Esophagus (tissue), 2 donors: ENCODE measurements around the gene PSD. TPM values are rescaled to one million over a fixed set of nuclear protein-coding genes. Genes with fewer than 3 reads are reported as not detected.

Experiments
- H3K27ac ChIP-seq, 2 donors: one replicate each; pipeline ENCODE4 v1.5.1; 2013; ENCODE audit warnings: low read depth in 2 of 2, mild to moderate bottlenecking in 2 of 2, inconsistent platforms in 1 of 2, low read length in 1 of 2, moderate library complexity in 1 of 2
- H3K27me3 ChIP-seq, 2 donors: one replicate each; pipeline ENCODE4 v1.6.1; 2013; ENCODE audit warnings: low read length in 2 of 2, control low read depth in 1 of 2, mild to moderate bottlenecking in 1 of 2; ENCODE audit not compliant: insufficient read depth in 2 of 2, control insufficient read depth in 1 of 2
- H3K36me3 ChIP-seq, 2 donors: one replicate each; pipeline ENCODE4 v1.6.1; 2013; ENCODE audit warnings: low read length in 1 of 2; ENCODE audit not compliant: control insufficient read depth in 2 of 2, insufficient read depth in 2 of 2
- H3K4me1 ChIP-seq, 2 donors: one replicate each; pipeline ENCODE4 v1.6.1; 2013; ENCODE audit warnings: low read length in 1 of 2; ENCODE audit not compliant: control insufficient read depth in 2 of 2, insufficient read depth in 2 of 2
- H3K4me3 ChIP-seq, 2 donors: one replicate each; pipeline ENCODE4 v1.5.1; 2013; ENCODE audit warnings: low read length in 2 of 2, mild to moderate bottlenecking in 2 of 2, low read depth in 1 of 2, moderate library complexity in 1 of 2
- H3K9me3 ChIP-seq, 2 donors: one replicate each; pipeline ENCODE4 v1.6.1; 2013; ENCODE audit warnings: mild to moderate bottlenecking in 2 of 2, low read depth in 1 of 2, low read length in 1 of 2, moderate library complexity in 1 of 2; ENCODE audit not compliant: control insufficient read depth in 2 of 2, insufficient read depth in 1 of 2
- WGBS, 2 donors: extraction: QIAGEN DNeasy Blood & Tissue Kit; methylation state at CpG; one replicate each; pipeline ENCODE4 v1.1.7; 2013; 5-methylcytosine and 5-hydroxymethylcytosine counted together
- polyA plus RNA-seq, 2 donors: library from polyadenylated mRNA; stranded (reverse); fragments of 200-250 nt; gene quantifications; one replicate each; pipeline ENCODE4 v1.2.3, GENCODE V29; 2013
- donor health status: healthy with polysubstance abuse.
- donor health status: Bipolar disorder and iron deficiency.

Gene PSD
- polyA plus RNA-seq, 2 donors, result 1.1 to 2.1 TPM

DNA sequence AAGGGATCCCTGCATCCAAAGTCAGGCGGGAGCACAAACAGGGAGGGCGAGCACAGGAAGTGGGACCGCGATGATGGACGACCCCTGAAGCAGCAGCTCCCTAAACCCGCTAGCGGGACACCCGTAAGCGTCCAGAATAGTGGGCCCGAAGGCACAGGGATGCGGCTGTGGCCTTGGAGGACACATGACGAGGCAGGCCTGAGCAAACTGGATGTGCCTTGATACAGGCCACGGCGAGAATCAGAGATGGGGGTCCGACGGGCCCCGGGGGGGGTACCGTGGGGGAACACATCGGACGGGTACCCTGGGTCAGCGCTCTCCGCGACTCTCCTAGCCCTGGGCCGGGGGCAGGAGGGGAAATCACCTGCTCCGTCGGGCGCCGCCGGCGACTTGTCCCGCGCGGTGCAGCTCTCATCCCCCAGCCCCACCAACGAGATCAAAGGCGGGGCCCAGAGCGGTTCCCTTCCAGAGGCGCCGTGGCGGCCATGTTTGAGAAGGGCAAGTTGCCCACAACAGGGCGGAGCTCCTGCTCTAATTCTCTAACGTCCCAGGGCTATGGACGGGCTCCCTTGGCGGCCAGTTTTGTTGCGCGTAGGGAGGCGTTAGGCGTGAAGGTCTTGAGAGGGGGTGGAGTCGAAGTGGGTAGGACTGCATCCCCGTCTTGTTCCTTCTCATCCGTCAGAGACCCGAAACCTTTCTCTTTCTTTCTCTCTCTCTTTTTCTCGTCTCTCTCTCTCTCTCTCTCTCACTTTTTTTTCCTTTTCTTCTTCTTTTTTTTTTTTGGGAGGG is 13.8 kb upstream of the PSD start, which contains the start of gene CUEDC2:
Gene CUEDC2, minus strand, starts transcription at position 413 of the 789 bp plus-strand sequence. CDS start 7,386 bp downstream, outside the sequence.
- H3K9me3 ChIP-seq, result no peaks in the 10 kb centered on the region
- H3K4me1 ChIP-seq, result peaks cover 0 to 7% of the 10 kb centered on the region in 2 donors
- no peaks in the 10 kb centered on the region for H3K36me3 ChIP-seq
- WGBS, 2 donors, result 1% methylated on average over 52 of the region's 52 CpGs
- peak within 1 kb of the TSS; percentile 69 to 93 for H3K4me3 ChIP-seq
- no peaks in the 10 kb centered on the region for H3K27me3 ChIP-seq
- H3K27ac ChIP-seq, result peak within 1 kb of the TSS; percentile 36 to 84

DNA sequence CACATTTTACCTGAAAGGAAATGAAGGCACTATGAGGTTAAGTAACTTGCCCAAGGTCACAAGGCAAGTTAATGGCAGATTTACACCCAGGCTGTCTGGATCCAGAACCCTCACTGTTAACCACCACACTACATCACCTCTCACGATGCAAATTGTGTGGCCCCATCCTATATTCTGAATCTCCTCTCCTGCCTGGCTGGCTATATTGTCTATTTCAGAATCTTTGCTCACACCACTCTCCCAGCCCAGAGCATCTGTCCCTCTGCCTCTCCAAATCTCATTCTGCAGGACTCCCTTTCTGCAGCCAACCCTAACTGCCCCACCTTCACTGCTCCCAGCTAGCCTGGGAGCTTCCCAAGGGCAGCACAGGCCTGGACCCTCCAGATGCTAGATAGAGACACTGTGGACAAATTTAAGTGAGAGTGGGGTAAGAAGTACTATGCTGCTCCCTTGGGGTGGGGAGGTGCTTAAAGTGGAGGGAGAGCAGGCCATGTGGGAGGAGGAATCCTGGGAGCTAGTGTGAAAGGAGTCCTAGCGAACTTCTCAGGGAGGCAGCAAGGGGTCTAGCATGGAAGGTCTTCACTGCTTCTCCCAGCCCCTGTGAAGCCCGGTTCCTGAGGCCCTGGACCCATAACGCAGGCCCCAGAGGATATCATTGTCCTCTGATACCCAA is 13.0 kb upstream of the PSD start:
- Histone ChIP-seq H3K27me3 (no peaks in the 10 kb centered on the region), H3K9me3 (no peaks in the 10 kb centered on the region), H3K36me3 (no peaks in the 10 kb centered on the region), H3K27ac (peak overlapping the region in 1 of 2 donors; percentile 84), H3K4me3 (peak overlapping the region; percentile 69 to 93), H3K4me1 (peaks cover 0 to 7% of the 10 kb centered on the region in 2 donors)
- 13 to 17% methylated on average over 4 of the region's 4 CpGs for WGBS, 2 donors

- Histone ChIP-seq H3K4me3 (no peak overlapping the region), H3K27me3 (no peaks in the 10 kb centered on the region), H3K36me3 (peaks cover 0 to 2% of the 10 kb centered on the region in 2 donors), H3K4me1 (peaks cover 0 to 7% of the 10 kb centered on the region in 2 donors), H3K9me3 (no peaks in the 10 kb centered on the region), H3K27ac (no peak overlapping the region)
- WGBS, 2 donors, result 88 to 91% methylated on average over 8 of the region's 8 CpGs
Measured at GRCh38 chr10:102429468-102429867, 10.9 kb upstream of the PSD start.

GRCh38 chr10:102426803-102427287 is 8.3 kb upstream of the PSD start:
- WGBS, 2 donors, result 73 to 80% methylated on average over 7 of the region's 7 CpGs
- Histone ChIP-seq H3K4me1 (peaks cover 3 to 14% of the 10 kb centered on the region in 2 donors), H3K4me3 (no peak overlapping the region), H3K27ac (no peak overlapping the region), H3K9me3 (no peaks in the 10 kb centered on the region), H3K27me3 (no peaks in the 10 kb centered on the region), H3K36me3 (peaks cover 6 to 10% of the 10 kb centered on the region in 2 donors)

DNA sequence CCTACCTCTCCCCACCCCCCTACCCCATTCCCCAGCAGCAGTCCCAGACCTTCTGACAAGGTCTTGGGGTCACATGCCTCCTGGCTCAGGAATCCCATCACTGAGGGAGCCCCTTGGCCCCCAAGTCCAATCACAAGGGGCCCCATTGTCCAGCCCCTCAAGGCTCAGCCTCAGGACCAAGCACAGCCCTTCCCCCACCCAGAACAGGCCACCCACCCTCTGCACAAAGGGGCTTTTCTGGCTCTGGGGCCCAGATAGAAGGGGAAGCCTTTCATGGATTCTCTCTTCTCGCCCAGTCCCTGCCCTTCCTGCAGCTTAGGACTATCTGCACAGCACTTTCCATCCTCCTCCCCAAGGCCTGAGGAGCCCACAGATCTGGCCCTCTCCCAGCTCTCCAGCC is 6.9 kb upstream of the PSD start:
- H3K4me3 ChIP-seq, result no peak overlapping the region
- no peak overlapping the region for H3K27ac ChIP-seq
- no peaks in the 10 kb centered on the region for H3K27me3 ChIP-seq
- H3K9me3 ChIP-seq, result no peaks in the 10 kb centered on the region
- H3K4me1 ChIP-seq, result peaks cover 3 to 10% of the 10 kb centered on the region in 2 donors
- H3K36me3 ChIP-seq, result peaks cover 6 to 10% of the 10 kb centered on the region in 2 donors
- WGBS, 2 donors, result 78 to 100% methylated on average over 1 of the region's 1 CpG

GRCh38 chr10:102424916-102425315 is 6.3 kb upstream of the PSD start:
- peaks cover 6 to 13% of the 10 kb centered on the region in 2 donors for H3K4me1 ChIP-seq
- 83 to 87% methylated on average over 6 of the region's 6 CpGs for WGBS, 2 donors
- no peaks in the 10 kb centered on the region for H3K27me3 ChIP-seq
- no peak overlapping the region for H3K27ac ChIP-seq
- no peak overlapping the region for H3K4me3 ChIP-seq
- H3K9me3 ChIP-seq, result no peaks in the 10 kb centered on the region
- peaks cover 6 to 10% of the 10 kb centered on the region in 2 donors for H3K36me3 ChIP-seq

- no peaks in the 10 kb centered on the region for H3K27me3 ChIP-seq
- 74 to 84% methylated on average over 9 of the region's 9 CpGs for WGBS, 2 donors
- H3K4me3 ChIP-seq, result no peak overlapping the region
- H3K27ac ChIP-seq, result no peak overlapping the region
- peaks cover 0 to under 1% of the 10 kb centered on the region in 2 donors for H3K9me3 ChIP-seq
- peaks cover 12 to 20% of the 10 kb centered on the region in 2 donors for H3K4me1 ChIP-seq
- peaks cover 6 to 10% of the 10 kb centered on the region in 2 donors for H3K36me3 ChIP-seq
Measured at GRCh38 chr10:102424145-102424544, 5.6 kb upstream of the PSD start.

- H3K4me1 ChIP-seq, result peaks cover 16 to 25% of the 10 kb centered on the region in 2 donors
- peaks cover 6 to 10% of the 10 kb centered on the region in 2 donors for H3K36me3 ChIP-seq
- WGBS, 2 donors, result 86 to 90% methylated on average over 13 of the region's 13 CpGs
- H3K27ac ChIP-seq, result no peak overlapping the region
- H3K4me3 ChIP-seq, result no peak overlapping the region
- H3K9me3 ChIP-seq, result peaks cover 0 to 5% of the 10 kb centered on the region in 2 donors
- no peaks in the 10 kb centered on the region for H3K27me3 ChIP-seq
Measured at GRCh38 chr10:102423372-102423968, 4.9 kb upstream of the PSD start.

DNA sequence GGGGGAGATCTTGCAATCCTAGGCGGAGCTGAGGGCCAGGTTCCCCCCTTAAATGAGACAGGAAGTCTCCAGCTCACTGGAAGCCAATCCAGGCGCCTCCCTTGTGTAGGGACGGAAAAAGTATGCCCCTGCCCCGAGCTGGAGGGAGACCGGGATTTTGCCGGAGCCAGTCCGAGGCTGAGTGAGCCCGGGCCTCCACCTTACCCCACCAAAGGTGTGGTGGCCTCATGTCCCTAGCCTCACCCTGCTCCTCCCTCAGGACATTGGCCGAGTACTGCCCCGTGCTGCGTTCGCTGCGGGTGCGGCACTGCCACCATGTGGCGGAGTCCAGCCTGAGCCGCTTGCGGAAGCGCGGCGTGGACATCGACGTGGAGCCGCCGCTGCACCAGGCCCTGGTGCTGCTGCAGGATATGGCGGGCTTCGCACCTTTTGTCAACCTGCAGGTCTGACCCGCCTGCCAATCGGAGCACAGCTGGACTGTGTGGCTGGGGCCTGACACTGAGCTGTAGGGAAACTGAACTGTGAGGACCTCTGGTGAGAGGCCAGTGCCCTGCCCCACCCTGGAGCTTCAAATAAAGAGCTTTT is 4.1 kb upstream of the PSD start:
- H3K27me3 ChIP-seq, result no peaks in the 10 kb centered on the region
- peaks cover 0 to 5% of the 10 kb centered on the region in 2 donors for H3K9me3 ChIP-seq
- peak overlapping the region; percentile 47 to 81 for H3K4me3 ChIP-seq
- H3K36me3 ChIP-seq, result peaks cover 6 to 10% of the 10 kb centered on the region in 2 donors
- WGBS, 2 donors, result 7 to 8% methylated on average over 28 of the region's 28 CpGs
- peak overlapping the region; percentile 94 for H3K27ac ChIP-seq
- peaks cover 18 to 25% of the 10 kb centered on the region in 2 donors for H3K4me1 ChIP-seq
